Measurements from ENCODE around the gene OAS2.
"Not testable (repeated sequence)": the region's sequence is repeated elsewhere in the genome, so short reads cannot be mapped to it uniquely, and the experiment has no call there.

The OAS2 gene

DNA sequence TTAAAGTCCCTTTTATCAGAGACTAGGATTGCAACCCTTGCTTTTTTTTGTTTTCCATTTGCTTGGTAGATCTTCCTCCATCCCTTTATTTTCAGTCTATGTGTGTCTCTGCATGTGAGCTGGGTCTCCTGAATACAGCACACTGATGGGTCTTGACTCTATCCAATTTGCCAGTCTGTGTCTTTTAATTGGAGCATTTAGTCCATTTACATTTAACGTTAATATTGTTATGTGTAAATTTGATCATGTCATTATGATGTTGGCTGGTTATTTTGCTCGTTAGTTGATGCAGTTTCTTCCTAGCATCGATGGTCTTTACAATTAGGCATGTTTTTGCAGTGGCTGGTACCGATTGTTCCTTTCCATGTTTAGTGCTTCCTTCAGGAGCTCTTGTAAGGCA lies 21.2 kb upstream of the OAS2 start:
- H3K27me3 ChIP-seq (ENCODE audit: control insufficient read depth in 1 of 2, insufficient read depth in 2 of 2, low read length in 2 of 2); H3K9ac ChIP-seq (ENCODE audit: low read length in 2 of 2); H3K36me3 ChIP-seq (ENCODE audit: control insufficient read depth in 2 of 2, insufficient read depth in 2 of 2, low read length in 2 of 2); H3K9me3 ChIP-seq (ENCODE audit: control insufficient read depth in 2 of 2, low read length in 2 of 2); H3K27ac ChIP-seq (ENCODE audit: low read length); H3K4me3 ChIP-seq (ENCODE audit: low read length in 2 of 2); H3K4me1 ChIP-seq (ENCODE audit: control insufficient read depth, insufficient read depth, low read length): not testable (repeated sequence)

DNA sequence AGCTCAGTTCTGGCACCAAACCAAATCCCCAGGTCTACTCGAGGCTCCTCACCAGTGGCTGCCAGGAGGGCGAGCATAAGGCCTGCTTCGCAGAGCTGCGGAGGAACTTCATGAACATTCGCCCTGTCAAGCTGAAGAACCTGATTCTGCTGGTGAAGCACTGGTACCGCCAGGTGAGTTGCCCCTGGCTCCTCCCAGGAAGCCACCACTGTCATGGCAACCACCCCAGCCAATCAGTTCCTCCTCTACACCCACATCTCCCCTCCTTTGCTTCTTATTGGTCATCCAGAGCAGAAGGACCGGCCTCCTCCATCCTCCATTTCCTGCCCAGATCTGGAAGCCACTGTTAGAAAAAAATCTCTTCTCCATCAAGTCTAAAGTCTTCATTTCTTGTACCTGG lies 17.2 kb upstream of the OAS2 start:
- H3K4me1 ChIP-seq (ENCODE audit: control insufficient read depth, insufficient read depth, low read length), result no peaks in the 10 kb centered on the region
- peaks cover 0 to 5% of the 10 kb centered on the region in 2 donors for H3K36me3 ChIP-seq (ENCODE audit: control insufficient read depth in 2 of 2, insufficient read depth in 2 of 2, low read length in 2 of 2)
- H3K4me3 ChIP-seq (ENCODE audit: low read length in 2 of 2), result no peak overlapping the region
- H3K27me3 ChIP-seq (ENCODE audit: control insufficient read depth in 1 of 2, insufficient read depth in 2 of 2, low read length in 2 of 2), result no peaks in the 10 kb centered on the region
- no peak overlapping the region for H3K9ac ChIP-seq (ENCODE audit: low read length in 2 of 2)
- H3K9me3 ChIP-seq (ENCODE audit: control insufficient read depth in 2 of 2, low read length in 2 of 2), result peaks cover 0 to 3% of the 10 kb centered on the region in 2 donors
- no peak overlapping the region for H3K27ac ChIP-seq (ENCODE audit: low read length)

DNA sequence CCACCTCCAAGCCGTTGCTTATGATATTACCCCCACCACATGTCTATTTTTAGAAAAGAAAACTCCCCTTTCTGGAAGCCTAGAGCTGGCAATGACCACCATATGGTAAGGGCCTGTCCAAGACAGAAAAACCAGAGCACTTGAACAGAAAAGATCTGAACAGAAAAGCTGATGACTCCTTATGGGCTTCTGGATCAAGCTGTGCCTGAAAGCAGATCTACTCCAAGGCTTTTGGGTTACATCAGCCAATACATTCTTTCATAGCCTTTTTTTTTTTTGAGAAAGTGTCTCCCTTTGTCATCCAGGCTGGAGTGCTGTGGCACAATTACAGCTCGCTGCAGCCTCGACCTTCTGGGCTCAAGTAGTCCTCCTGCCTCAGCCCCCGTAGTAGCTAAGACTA lies 16.8 kb upstream of the OAS2 start:
- H3K4me3 ChIP-seq (ENCODE audit: low read length in 2 of 2), result no peak overlapping the region
- peaks cover 0 to 3% of the 10 kb centered on the region in 2 donors for H3K9me3 ChIP-seq (ENCODE audit: control insufficient read depth in 2 of 2, low read length in 2 of 2)
- no peaks in the 10 kb centered on the region for H3K4me1 ChIP-seq (ENCODE audit: control insufficient read depth, insufficient read depth, low read length)
- no peak overlapping the region for H3K27ac ChIP-seq (ENCODE audit: low read length)
- H3K9ac ChIP-seq (ENCODE audit: low read length in 2 of 2), result no peak overlapping the region
- H3K27me3 ChIP-seq (ENCODE audit: control insufficient read depth in 1 of 2, insufficient read depth in 2 of 2, low read length in 2 of 2), result no peaks in the 10 kb centered on the region
- H3K36me3 ChIP-seq (ENCODE audit: control insufficient read depth in 2 of 2, insufficient read depth in 2 of 2, low read length in 2 of 2), result peaks cover 0 to 5% of the 10 kb centered on the region in 2 donors

- H3K36me3 ChIP-seq (ENCODE audit: control insufficient read depth in 2 of 2, insufficient read depth in 2 of 2, low read length in 2 of 2), result peaks cover 0 to 5% of the 10 kb centered on the region in 2 donors
- no peaks in the 10 kb centered on the region for H3K27me3 ChIP-seq (ENCODE audit: control insufficient read depth in 1 of 2, insufficient read depth in 2 of 2, low read length in 2 of 2)
Measured at GRCh38 chr12:112962561-112962960, 15.8 kb upstream of the OAS2 start.

GRCh38 chr12:112963227-112963861 lies 15.0 kb upstream of the OAS2 start:
- peaks cover 0 to 3% of the 10 kb centered on the region in 2 donors for H3K9me3 ChIP-seq (ENCODE audit: control insufficient read depth in 2 of 2, low read length in 2 of 2)
- H3K27me3 ChIP-seq (ENCODE audit: control insufficient read depth in 1 of 2, insufficient read depth in 2 of 2, low read length in 2 of 2), result no peaks in the 10 kb centered on the region
- H3K36me3 ChIP-seq (ENCODE audit: control insufficient read depth in 2 of 2, insufficient read depth in 2 of 2, low read length in 2 of 2), result peaks cover 0 to 5% of the 10 kb centered on the region in 2 donors
- no peak overlapping the region for H3K4me3 ChIP-seq (ENCODE audit: low read length in 2 of 2)
- no peak overlapping the region for H3K9ac ChIP-seq (ENCODE audit: low read length in 2 of 2)
- H3K4me1 ChIP-seq (ENCODE audit: control insufficient read depth, insufficient read depth, low read length), result no peaks in the 10 kb centered on the region
- no peak overlapping the region for H3K27ac ChIP-seq (ENCODE audit: low read length)

More at GRCh38 chr12:112962561-112962960, 15.8 kb upstream of the OAS2 start:
- no peak overlapping the region for H3K9ac ChIP-seq (ENCODE audit: low read length in 2 of 2)
- no peaks in the 10 kb centered on the region for H3K4me1 ChIP-seq (ENCODE audit: control insufficient read depth, insufficient read depth, low read length)
- no peak overlapping the region for H3K4me3 ChIP-seq (ENCODE audit: low read length in 2 of 2)
- no peak overlapping the region for H3K27ac ChIP-seq (ENCODE audit: low read length)
- peaks cover 0 to 3% of the 10 kb centered on the region in 2 donors for H3K9me3 ChIP-seq (ENCODE audit: control insufficient read depth in 2 of 2, low read length in 2 of 2)

DNA sequence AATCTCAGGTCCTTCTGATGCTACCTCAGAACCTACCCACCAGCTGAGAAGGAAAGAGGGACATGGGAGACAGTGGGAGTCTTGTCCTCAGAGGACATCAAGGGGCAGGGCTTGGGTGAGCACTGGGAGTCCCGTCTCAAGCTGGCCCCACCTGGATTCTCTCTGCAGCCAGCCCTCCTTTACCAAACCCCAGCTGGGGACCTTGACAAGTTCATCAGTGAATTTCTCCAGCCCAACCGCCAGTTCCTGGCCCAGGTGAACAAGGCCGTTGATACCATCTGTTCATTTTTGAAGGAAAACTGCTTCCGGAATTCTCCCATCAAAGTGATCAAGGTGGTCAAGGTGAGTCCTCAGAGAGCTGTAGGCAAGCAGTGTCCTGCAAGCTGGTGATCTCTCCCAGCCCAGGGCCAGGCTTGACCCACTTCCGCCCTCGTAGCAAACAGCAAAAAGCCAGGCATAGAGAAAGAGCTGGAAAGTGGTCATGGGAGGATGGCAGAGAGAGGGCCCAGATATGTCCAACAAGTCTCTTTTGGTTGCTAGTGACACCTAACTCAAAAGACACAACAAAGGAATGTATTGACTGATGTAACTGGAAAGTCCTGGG lies 14.2 kb upstream of the OAS2 start:
- H3K4me1 ChIP-seq (ENCODE audit: control insufficient read depth, insufficient read depth, low read length), result no peaks in the 10 kb centered on the region
- H3K9ac ChIP-seq (ENCODE audit: low read length in 2 of 2), result no peak overlapping the region
- H3K27me3 ChIP-seq (ENCODE audit: control insufficient read depth in 1 of 2, insufficient read depth in 2 of 2, low read length in 2 of 2), result no peaks in the 10 kb centered on the region
- no peak overlapping the region for H3K4me3 ChIP-seq (ENCODE audit: low read length in 2 of 2)
- peaks cover 0 to 5% of the 10 kb centered on the region in 2 donors for H3K36me3 ChIP-seq (ENCODE audit: control insufficient read depth in 2 of 2, insufficient read depth in 2 of 2, low read length in 2 of 2)
- peaks cover 0 to 3% of the 10 kb centered on the region in 2 donors for H3K9me3 ChIP-seq (ENCODE audit: control insufficient read depth in 2 of 2, low read length in 2 of 2)
- no peak overlapping the region for H3K27ac ChIP-seq (ENCODE audit: low read length)

GRCh38 chr12:112964915-112965314 lies 13.4 kb upstream of the OAS2 start:
- no peak overlapping the region for H3K27ac ChIP-seq (ENCODE audit: low read length)
- no peaks in the 10 kb centered on the region for H3K27me3 ChIP-seq (ENCODE audit: control insufficient read depth in 1 of 2, insufficient read depth in 2 of 2, low read length in 2 of 2)
- peaks cover 0 to 5% of the 10 kb centered on the region in 2 donors for H3K36me3 ChIP-seq (ENCODE audit: control insufficient read depth in 2 of 2, insufficient read depth in 2 of 2, low read length in 2 of 2)
- peaks cover 0 to 3% of the 10 kb centered on the region in 2 donors for H3K9me3 ChIP-seq (ENCODE audit: control insufficient read depth in 2 of 2, low read length in 2 of 2)
- H3K4me1 ChIP-seq (ENCODE audit: control insufficient read depth, insufficient read depth, low read length), result no peaks in the 10 kb centered on the region
- H3K9ac ChIP-seq (ENCODE audit: low read length in 2 of 2), result no peak overlapping the region
- H3K4me3 ChIP-seq (ENCODE audit: low read length in 2 of 2), result no peak overlapping the region

DNA sequence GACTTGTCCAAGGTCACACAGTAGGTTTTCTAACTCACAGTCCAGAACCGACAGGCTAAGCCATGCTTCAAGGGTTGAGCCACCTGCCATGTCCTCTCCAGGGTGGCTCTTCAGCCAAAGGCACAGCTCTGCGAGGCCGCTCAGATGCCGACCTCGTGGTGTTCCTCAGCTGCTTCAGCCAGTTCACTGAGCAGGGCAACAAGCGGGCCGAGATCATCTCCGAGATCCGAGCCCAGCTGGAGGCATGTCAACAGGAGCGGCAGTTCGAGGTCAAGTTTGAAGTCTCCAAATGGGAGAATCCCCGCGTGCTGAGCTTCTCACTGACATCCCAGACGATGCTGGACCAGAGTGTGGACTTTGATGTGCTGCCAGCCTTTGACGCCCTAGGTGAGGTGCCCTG lies 12.7 kb upstream of the OAS2 start:
- H3K36me3 ChIP-seq (ENCODE audit: control insufficient read depth in 2 of 2, insufficient read depth in 2 of 2, low read length in 2 of 2), result peaks cover 0 to 5% of the 10 kb centered on the region in 2 donors
- no peak overlapping the region for H3K4me3 ChIP-seq (ENCODE audit: low read length in 2 of 2)
- peaks cover 0 to 3% of the 10 kb centered on the region in 2 donors for H3K9me3 ChIP-seq (ENCODE audit: control insufficient read depth in 2 of 2, low read length in 2 of 2)
- H3K9ac ChIP-seq (ENCODE audit: low read length in 2 of 2), result no peak overlapping the region
- no peak overlapping the region for H3K27ac ChIP-seq (ENCODE audit: low read length)
- no peaks in the 10 kb centered on the region for H3K4me1 ChIP-seq (ENCODE audit: control insufficient read depth, insufficient read depth, low read length)
- no peaks in the 10 kb centered on the region for H3K27me3 ChIP-seq (ENCODE audit: control insufficient read depth in 1 of 2, insufficient read depth in 2 of 2, low read length in 2 of 2)

GRCh38 chr12:112967306-112967705 lies 11.0 kb upstream of the OAS2 start:
- Histone ChIP-seq H3K9ac (ENCODE audit: low read length in 2 of 2) (no peak overlapping the region), H3K9me3 (ENCODE audit: control insufficient read depth in 2 of 2, low read length in 2 of 2) (no peaks in the 10 kb centered on the region), H3K4me3 (ENCODE audit: low read length in 2 of 2) (no peak overlapping the region), H3K27ac (ENCODE audit: low read length) (no peak overlapping the region), H3K36me3 (ENCODE audit: control insufficient read depth in 2 of 2, insufficient read depth in 2 of 2, low read length in 2 of 2) (peaks cover 0 to 4% of the 10 kb centered on the region in 2 donors), H3K27me3 (ENCODE audit: control insufficient read depth in 1 of 2, insufficient read depth in 2 of 2, low read length in 2 of 2) (no peaks in the 10 kb centered on the region), H3K4me1 (ENCODE audit: control insufficient read depth, insufficient read depth, low read length) (peaks cover 3% of the 10 kb centered on the region)

DNA sequence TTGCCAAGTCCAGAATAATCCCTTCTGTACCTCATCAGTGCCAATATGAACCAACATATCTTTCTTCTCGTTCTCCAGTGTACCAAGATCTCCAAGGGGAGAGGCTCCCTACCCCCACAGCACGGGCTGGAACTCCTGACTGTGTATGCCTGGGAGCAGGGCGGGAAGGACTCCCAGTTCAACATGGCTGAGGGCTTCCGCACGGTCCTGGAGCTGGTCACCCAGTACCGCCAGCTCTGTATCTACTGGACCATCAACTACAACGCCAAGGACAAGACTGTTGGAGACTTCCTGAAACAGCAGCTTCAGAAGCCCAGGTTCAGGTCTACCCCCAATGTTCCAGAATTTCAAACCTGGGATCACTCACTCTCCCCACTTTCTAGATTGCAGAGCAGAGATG lies 10.5 kb upstream of the OAS2 start:
- Histone ChIP-seq H3K27ac (ENCODE audit: low read length) (no peak overlapping the region), H3K4me3 (ENCODE audit: low read length in 2 of 2) (no peak overlapping the region), H3K4me1 (ENCODE audit: control insufficient read depth, insufficient read depth, low read length) (peaks cover 3% of the 10 kb centered on the region), H3K9ac (ENCODE audit: low read length in 2 of 2) (no peak overlapping the region), H3K36me3 (ENCODE audit: control insufficient read depth in 2 of 2, insufficient read depth in 2 of 2, low read length in 2 of 2) (peaks cover 0 to 2% of the 10 kb centered on the region in 2 donors), H3K9me3 (ENCODE audit: control insufficient read depth in 2 of 2, low read length in 2 of 2) (no peaks in the 10 kb centered on the region), H3K27me3 (ENCODE audit: control insufficient read depth in 1 of 2, insufficient read depth in 2 of 2, low read length in 2 of 2) (no peaks in the 10 kb centered on the region)
